ENCODE results near the gene TEAD3. TPM values are rescaled to one million over a fixed set of nuclear protein-coding genes. Genes with fewer than 3 reads are reported as not detected.

TEAD3 gene
- total and polyA plus RNA-seq, 2 experiments from 2014 or later: 15.0 to 26.5 TPM

- no peak for TF ChIP-seq REST (IDR thresholded peaks at IDR 0.05; ENCODE audit: unreplicated experiment)
- no peak for TF ChIP-seq JUNB (IDR thresholded peaks at IDR 0.05; ENCODE audit: unreplicated experiment)
- no peak for TF ChIP-seq ZNF114 (CRISPR knock-in tag; IDR thresholded peaks at IDR 0.05)
These were observed 8.4 kb downstream of the TEAD3 start (continued) for GRCh38 chr6:35488517-35488862.

GRCh38 chr6:35487658-35488516 is 9.0 kb downstream of the TEAD3 start:
- H3K27me3 Mint-ChIP-seq (ENCODE audit: insufficient read depth, low read depth, poor library complexity): peaks cover 30% of the 10 kb centered on the region
- H3K4me1 Mint-ChIP-seq: peaks cover 68% of the 10 kb centered on the region
- Histone ChIP-seq H3K27ac (ENCODE audit: low read depth) (peak overlapping the region; percentile 100), H3K79me2 (replicated peaks; ENCODE audit: insufficient read depth) (peaks cover 49% of the 10 kb centered on the region), H3K4me3 (peak overlapping the region; percentile 23; the same call in 1 of the 2 replicates), H3K4me2 (peak overlapping the region; percentile 98), H2AFZ (no peak overlapping the region), H3K4me1 (ENCODE audit: insufficient read depth) (peaks cover 81% of the 10 kb centered on the region), H3K9me2 (ENCODE audit: insufficient read depth) (no peaks in the 10 kb centered on the region), H3K36me3 (ENCODE audit: insufficient read depth) (no peaks in the 10 kb centered on the region), H4K20me1 (replicated peaks; ENCODE audit: insufficient read depth) (no peaks in the 10 kb centered on the region), H3F3A (replicated peaks; ENCODE audit: low read depth) (peaks cover 27% of the 10 kb centered on the region), H3K27me3 (ENCODE audit: insufficient read depth) (no peaks in the 10 kb centered on the region)
- H3K9me3 Mint-ChIP-seq: no peaks in the 10 kb centered on the region
- ATAC-seq (no peak), DNase-seq (ENCODE audit: low spot score) (peak; percentile 60)
- 0 out of 3 replicates have a peak overlapping the region, but pooled peaks have one; percentile 28 for H3K4me3 Mint-ChIP-seq
- H3K27ac Mint-ChIP-seq: peak overlapping the region; percentile 63
- H3K36me3 Mint-ChIP-seq (ENCODE audit: low read depth): peaks cover 14% of the 10 kb centered on the region
- no peak for TF ChIP-seq ZNF114 (CRISPR knock-in tag; IDR thresholded peaks at IDR 0.05)
- TF ChIP-seq JUNB (IDR thresholded peaks at IDR 0.05; ENCODE audit: unreplicated experiment): no peak
- no peak for TF ChIP-seq POLR2AphosphoS5 (IDR thresholded peaks at IDR 0.05; ENCODE audit: low read depth)
- TF ChIP-seq CREB1 (CRISPR knock-in tag; IDR thresholded peaks at IDR 0.05; ENCODE audit: low read depth): no peak
- no peak for TF ChIP-seq NANOG (IDR thresholded peaks at IDR 0.05; ENCODE audit: borderline replicate concordance)
- TF ChIP-seq ZNF331 (CRISPR knock-in tag; IDR thresholded peaks at IDR 0.05; ENCODE audit: low read depth): no peak
- TF ChIP-seq CTCF (conservative IDR thresholded peaks at IDR 0.05; ENCODE audit: low read depth in 2 of 2): no peak
- no peak for TF ChIP-seq STAT1 (IDR thresholded peaks at IDR 0.05; ENCODE audit: unreplicated experiment)
- no peak for TF ChIP-seq ZNF462 (CRISPR knock-in tag; IDR thresholded peaks at IDR 0.05)

Measured in GM23338 (cell line).